Natural killer cell treated with Interleukin-12 subunit alpha and Interleukin-12 subunit beta and Interleukin-15 and Interleukin-18, amount 100 ng/mL, for 72 hours (primary cell): Measurements from ENCODE around the gene RLF. TPM values are rescaled to one million over a fixed set of nuclear protein-coding genes. Genes with fewer than 3 reads are reported as not detected.

ENCODE experiments used
- ATAC-seq, 2 donors: fragments of 150-1000 bp; cut with Tn5 transposase in 1 of 2; sonication (Bioruptor Pico), chemical (Tn5 transposase) in 1 of 2; 2 replicates each; pipeline ENCODE4 v1.10.0; 2021
- DNase-seq: peaks from one replicate; pipeline ENCODE4 v3.0.0; 2022; ENCODE audit warnings: low spot score
- H3K27ac Mint-ChIP-seq, 2 donors: 1 replicate in 1 of 2; 2 replicates in 1 of 2; pipeline ENCODE4 v1.8.0; 2022; ENCODE audit warnings: mixed read lengths in 2 of 2, mild to moderate bottlenecking in 1 of 2, moderate library complexity in 1 of 2
- H3K27me3 Mint-ChIP-seq, 2 donors: 1 replicate in 1 of 2; 2 replicates in 1 of 2; pipeline ENCODE4 v1.8.0; 2022; ENCODE audit warnings: mixed read lengths in 2 of 2
- H3K36me3 Mint-ChIP-seq: one replicate; pipeline ENCODE4 v1.8.0; 2022; ENCODE audit warnings: mixed read lengths
- H3K4me1 Mint-ChIP-seq, 2 donors: 1 replicate in 1 of 2; 2 replicates in 1 of 2; pipeline ENCODE4 v1.8.0; 2022; ENCODE audit warnings: low read depth in 2 of 2, mixed read lengths in 2 of 2, mild to moderate bottlenecking in 1 of 2
- H3K4me3 Mint-ChIP-seq: one replicate; pipeline ENCODE4 v1.8.0; 2022; ENCODE audit warnings: mixed read lengths
- H3K9me3 Mint-ChIP-seq: 2 replicates; pipeline ENCODE4 v1.8.0; 2022; ENCODE audit warnings: mixed read lengths
- total RNA-seq, 2 donors: library from RNA; stranded (reverse); gene quantifications; one replicate each; pipeline ENCODE4 v1.2.3, GENCODE V29; 2022

Gene RLF
- total RNA-seq: 10 to 100 TPM; 19.5 to 24.5 TPM

DNA sequence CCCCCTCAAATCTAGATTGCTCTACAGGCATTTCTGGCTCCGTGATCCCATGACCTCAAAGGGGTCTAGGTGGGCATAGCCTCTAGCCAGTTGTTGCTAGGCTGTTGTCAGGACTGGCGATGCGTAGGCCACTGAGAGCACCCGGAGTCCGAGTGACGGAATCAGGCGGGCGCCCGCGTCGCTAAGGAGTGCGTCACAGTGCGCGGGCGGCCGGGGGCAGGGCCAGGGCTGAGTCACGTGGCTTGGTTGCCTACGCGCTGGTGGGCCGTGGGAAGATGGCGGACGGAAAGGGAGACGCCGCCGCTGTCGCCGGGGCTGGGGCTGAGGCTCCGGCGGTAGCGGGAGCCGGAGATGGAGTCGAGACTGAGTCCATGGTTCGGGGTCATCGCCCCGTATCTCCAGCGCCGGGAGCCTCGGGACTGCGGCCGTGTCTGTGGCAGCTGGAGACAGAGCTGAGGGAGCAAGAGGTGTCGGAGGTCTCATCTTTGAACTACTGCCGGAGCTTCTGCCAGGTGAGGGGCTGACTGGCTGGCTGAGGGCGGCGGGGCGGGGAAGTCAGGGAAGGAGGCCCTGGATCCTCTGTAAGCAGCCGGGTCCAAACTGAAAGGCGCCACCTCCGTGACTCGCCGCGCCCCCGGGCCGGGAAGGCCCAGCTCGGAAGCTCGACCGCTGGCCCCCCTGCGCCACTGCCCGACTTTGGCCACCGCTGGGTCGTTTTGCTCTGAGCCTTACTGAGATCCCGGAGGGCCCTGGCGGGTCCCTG, at the start of gene RLF:
TSS of gene RLF (plus strand) at position 263 of the 763 bp plus-strand sequence. CDS start at position 276, 13 bp downstream.
- Mint-ChIP-seq H3K4me1 (peaks cover 6 to 25% of the 10 kb centered on the region in 2 donors), H3K27ac (no peak within 1 kb of the TSS), H3K36me3 (no peaks in the 10 kb centered on the region), H3K27me3 (no peaks in the 10 kb centered on the region), H3K4me3 (no peak within 1 kb of the TSS), H3K9me3 (no peaks in the 10 kb centered on the region)
- DNase-seq (peak; percentile 97), ATAC-seq (peak; percentile 99)

- H3K36me3 Mint-ChIP-seq: peaks cover 26% of the 10 kb centered on the region
- no peak for ATAC-seq
- peaks cover 28 to 34% of the 10 kb centered on the region in 2 donors for H3K27me3 Mint-ChIP-seq
- H3K4me3 Mint-ChIP-seq: no peak overlapping the region
- no peak for DNase-seq
- no peak overlapping the region for H3K27ac Mint-ChIP-seq
- H3K4me1 Mint-ChIP-seq: no peaks in the 10 kb centered on the region
- peaks cover 11% of the 10 kb centered on the region for H3K9me3 Mint-ChIP-seq
Observed at GRCh38 chr1:40114400-40114799, 46.8 kb upstream of the RLF start.

DNA sequence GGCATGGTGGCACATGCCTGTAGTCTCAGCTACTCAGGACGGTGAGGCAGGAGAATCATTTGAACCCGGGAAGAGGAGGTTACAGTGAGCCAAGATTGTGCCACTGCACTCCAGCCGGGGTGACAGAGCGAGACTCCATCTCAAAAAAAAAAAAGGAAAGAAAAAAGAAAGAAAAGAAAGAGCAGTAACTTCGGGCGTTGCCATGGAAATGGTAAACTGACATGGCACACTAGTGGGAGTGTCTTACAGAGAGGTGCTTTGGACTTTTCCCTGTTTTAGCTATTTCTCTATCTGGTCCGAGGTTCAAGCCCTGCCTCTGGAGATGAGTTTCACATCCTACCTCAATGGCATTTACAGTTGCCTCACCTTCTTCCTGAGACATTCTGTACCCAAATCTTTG, 41.1 kb upstream of the RLF start:
- H3K4me3 Mint-ChIP-seq: no peak overlapping the region
- no peaks in the 10 kb centered on the region for H3K9me3 Mint-ChIP-seq
- H3K27ac Mint-ChIP-seq: no peak overlapping the region
- no peak for DNase-seq
- H3K36me3 Mint-ChIP-seq: no peaks in the 10 kb centered on the region
- no peak for ATAC-seq
- H3K27me3 Mint-ChIP-seq: peaks cover 7 to 9% of the 10 kb centered on the region in 2 donors
- H3K4me1 Mint-ChIP-seq: no peaks in the 10 kb centered on the region

GRCh38 chr1:40122855-40123254, 38.3 kb upstream of the RLF start:
- peaks cover 3 to 7% of the 10 kb centered on the region in 2 donors for H3K27me3 Mint-ChIP-seq
- H3K4me3 Mint-ChIP-seq: no peak overlapping the region
- ATAC-seq (no peak), DNase-seq (no peak)
- H3K27ac Mint-ChIP-seq: no peak overlapping the region
- no peaks in the 10 kb centered on the region for H3K36me3 Mint-ChIP-seq
- no peaks in the 10 kb centered on the region for H3K4me1 Mint-ChIP-seq
- H3K9me3 Mint-ChIP-seq: no peaks in the 10 kb centered on the region

GRCh38 chr1:40130892-40131291, 30.3 kb upstream of the RLF start:
- DNase-seq (no peak), ATAC-seq (no peak)
- Mint-ChIP-seq H3K27ac (no peak overlapping the region), H3K36me3 (no peaks in the 10 kb centered on the region), H3K27me3 (peaks cover 8 to 15% of the 10 kb centered on the region in 2 donors), H3K9me3 (no peaks in the 10 kb centered on the region), H3K4me3 (no peak overlapping the region), H3K4me1 (peaks cover 0 to 2% of the 10 kb centered on the region in 2 donors)

DNA sequence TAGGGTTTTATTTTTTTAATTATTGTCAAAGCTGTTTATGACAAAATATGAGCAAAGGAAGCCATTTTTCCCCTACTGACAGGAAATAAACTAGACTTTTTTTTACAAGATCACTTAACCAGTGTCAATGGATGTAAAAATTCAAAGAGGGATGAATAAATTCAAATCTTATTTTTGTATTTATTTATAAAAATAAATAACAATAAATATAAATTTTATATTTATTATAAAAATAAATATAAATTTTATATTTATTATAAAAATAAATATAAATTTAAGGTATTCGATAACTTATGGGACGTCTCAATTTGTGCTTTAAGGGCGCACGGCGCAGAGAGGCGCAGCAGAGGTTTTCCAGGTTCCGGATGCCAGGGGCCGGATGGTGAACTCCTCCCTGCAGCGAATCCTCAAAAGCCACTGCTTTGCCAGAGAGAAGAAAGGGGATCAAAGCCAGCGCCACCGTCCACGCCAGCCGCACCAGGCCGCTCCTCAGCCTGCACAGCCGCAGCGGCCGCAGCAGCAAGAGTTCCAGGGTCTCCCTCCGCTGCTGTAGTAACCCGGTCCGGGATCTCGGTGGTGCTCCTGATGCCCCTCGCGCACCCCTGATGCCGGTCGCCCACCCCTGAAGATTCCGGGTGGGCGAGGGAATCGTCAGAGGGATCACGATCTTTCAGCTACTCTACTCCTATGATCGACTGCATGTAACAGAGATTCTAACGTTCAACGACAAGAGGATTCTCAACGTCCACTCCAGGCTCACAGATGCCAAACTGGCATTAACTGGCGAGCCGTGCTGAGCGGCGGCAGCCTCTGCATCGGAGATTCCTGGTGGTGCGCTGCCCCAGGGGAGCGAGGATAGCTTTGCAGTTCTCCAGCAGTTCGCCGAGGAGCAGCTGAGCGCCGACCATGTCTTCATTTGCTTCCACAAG, 28.5 kb upstream of the RLF start:
- Mint-ChIP-seq H3K27ac (no peak overlapping the region), H3K27me3 (peaks cover 8 to 15% of the 10 kb centered on the region in 2 donors), H3K9me3 (no peaks in the 10 kb centered on the region), H3K4me1 (peaks cover 0 to 2% of the 10 kb centered on the region in 2 donors), H3K36me3 (no peaks in the 10 kb centered on the region), H3K4me3 (no peak overlapping the region)
- ATAC-seq: no peak
- no peak for DNase-seq

GRCh38 chr1:40133312-40133665, 27.9 kb upstream of the RLF start:
- DNase-seq (no peak), ATAC-seq (no peak)
- no peak overlapping the region for H3K27ac Mint-ChIP-seq
- no peaks in the 10 kb centered on the region for H3K36me3 Mint-ChIP-seq
- no peaks in the 10 kb centered on the region for H3K9me3 Mint-ChIP-seq
- H3K4me1 Mint-ChIP-seq: peaks cover 0 to 2% of the 10 kb centered on the region in 2 donors
- H3K4me3 Mint-ChIP-seq: no peak overlapping the region
- H3K27me3 Mint-ChIP-seq: peaks cover 8 to 15% of the 10 kb centered on the region in 2 donors

- peaks cover 0 to 2% of the 10 kb centered on the region in 2 donors for H3K4me1 Mint-ChIP-seq
- ATAC-seq (no peak), DNase-seq (no peak)
- H3K27ac Mint-ChIP-seq: no peak overlapping the region
- no peaks in the 10 kb centered on the region for H3K36me3 Mint-ChIP-seq
- no peak overlapping the region for H3K4me3 Mint-ChIP-seq
- peaks cover 8 to 15% of the 10 kb centered on the region in 2 donors for H3K27me3 Mint-ChIP-seq
- H3K9me3 Mint-ChIP-seq: no peaks in the 10 kb centered on the region
Observed at GRCh38 chr1:40133839-40134238, 27.3 kb upstream of the RLF start.

DNA sequence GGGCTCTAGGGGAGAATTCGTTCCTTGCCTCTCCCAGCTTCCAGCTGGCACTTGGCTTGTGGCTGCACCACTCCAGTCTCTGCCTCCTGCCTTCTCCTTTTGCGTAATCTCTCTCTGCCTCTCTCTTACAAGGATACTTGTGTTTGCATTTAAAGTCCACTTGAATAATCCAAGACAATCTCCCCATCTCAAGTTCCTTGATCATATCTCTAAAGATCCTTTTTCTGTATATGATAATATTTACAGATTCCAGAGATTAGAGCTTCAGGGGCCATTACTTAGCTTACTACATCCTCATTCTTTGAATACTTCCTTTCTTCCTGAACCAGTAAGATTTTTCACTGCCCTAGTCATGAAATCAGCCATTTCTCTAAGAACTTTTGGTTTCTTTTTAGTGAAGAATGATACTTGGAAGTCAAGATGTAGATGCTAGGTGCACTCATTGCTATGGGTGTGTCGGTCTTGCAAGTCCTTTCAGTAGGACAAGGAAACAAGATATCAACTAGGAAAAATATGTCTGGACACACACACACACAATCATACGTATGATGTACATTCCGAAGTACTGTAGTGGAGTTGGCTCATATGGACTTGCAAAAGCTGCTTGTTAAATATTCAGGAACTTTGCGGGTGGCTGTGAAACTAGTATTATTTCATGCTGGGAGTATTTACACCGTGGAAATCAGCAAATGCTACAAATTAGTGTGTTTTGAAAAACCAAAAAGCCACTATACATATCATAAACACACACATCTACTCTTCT, 20.8 kb upstream of the RLF start:
- Mint-ChIP-seq H3K36me3 (no peaks in the 10 kb centered on the region), H3K27me3 (peaks cover 21 to 24% of the 10 kb centered on the region in 2 donors), H3K9me3 (no peaks in the 10 kb centered on the region), H3K4me3 (peak overlapping the region; percentile 7), H3K27ac (no peak overlapping the region), H3K4me1 (peaks cover 0 to 3% of the 10 kb centered on the region in 2 donors)
- ATAC-seq (no peak), DNase-seq (no peak)

DNA sequence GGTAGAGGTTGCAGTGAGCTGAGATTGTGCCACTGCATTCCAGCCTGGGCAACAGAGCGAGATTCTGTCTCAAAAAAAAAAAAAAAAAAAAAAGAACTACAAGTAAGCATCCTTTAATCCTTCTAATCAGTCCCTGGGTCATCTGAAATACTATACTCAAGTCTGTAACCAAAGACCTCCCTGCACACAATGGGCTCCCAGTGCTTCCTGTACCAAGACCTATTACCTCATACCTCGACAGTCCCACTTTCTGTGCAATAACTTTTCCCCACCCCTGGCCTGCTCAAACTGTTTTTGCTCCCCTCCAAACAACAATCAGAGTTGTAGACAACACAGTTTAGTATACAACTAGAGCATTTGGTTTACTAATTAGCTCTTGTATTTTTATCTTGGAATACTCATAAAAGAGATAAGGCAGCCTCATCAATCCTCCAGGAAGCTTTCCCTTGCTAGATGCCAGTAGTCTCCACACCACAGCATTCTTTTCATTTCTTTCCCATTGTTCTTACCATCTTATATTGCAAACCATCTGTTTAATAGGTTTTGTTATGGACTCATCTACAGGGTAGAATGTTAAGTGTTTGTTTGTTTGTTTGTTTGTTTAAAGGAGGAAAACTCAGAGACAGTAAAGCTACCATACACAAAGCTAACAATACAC, 19.2 kb upstream of the RLF start:
- Mint-ChIP-seq H3K9me3 (no peaks in the 10 kb centered on the region), H3K27ac (no peak overlapping the region), H3K4me1 (peaks cover 0 to 3% of the 10 kb centered on the region in 2 donors), H3K27me3 (peaks cover 24 to 26% of the 10 kb centered on the region in 2 donors), H3K4me3 (no peak overlapping the region), H3K36me3 (no peaks in the 10 kb centered on the region)
- ATAC-seq: no peak
- DNase-seq: no peak

- H3K4me3 Mint-ChIP-seq: no peak overlapping the region
Observed at GRCh38 chr1:40143891-40144575, 17.2 kb upstream of the RLF start.

DNA sequence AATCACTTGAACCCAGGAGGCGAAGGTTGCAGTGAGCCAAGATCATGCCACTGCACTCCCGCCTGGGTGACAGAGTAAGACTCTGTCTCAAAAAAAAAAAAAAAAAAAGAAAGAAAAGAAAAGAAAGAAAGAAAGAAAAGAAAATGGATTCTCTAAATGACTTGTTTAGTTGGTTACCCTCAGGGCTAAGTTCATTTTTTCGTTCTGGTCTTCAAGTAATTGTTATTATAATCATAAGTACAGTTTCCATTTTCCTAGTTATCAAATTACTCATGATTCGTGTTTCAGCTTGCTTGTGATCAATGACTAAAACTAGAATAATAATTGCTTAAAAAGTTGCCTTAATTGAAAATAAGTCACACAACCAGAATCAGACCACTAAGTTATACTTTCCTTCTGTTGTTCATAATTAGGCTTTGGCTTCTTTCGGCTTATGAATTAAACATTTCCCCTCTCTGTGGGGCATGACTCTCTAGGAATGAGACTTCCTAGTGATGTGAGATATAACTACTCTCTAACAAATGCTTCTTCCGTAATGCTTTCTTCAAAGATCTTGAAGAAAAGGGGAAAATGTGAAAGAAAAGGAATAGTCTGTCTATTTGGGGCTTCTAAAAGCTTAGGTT, 9.6 kb upstream of the RLF start:
- H3K27me3 Mint-ChIP-seq: peaks cover 15 to 24% of the 10 kb centered on the region in 2 donors
- H3K4me1 Mint-ChIP-seq: no peaks in the 10 kb centered on the region
- H3K9me3 Mint-ChIP-seq: no peaks in the 10 kb centered on the region
- no peak overlapping the region for H3K4me3 Mint-ChIP-seq
- no peaks in the 10 kb centered on the region for H3K36me3 Mint-ChIP-seq
- H3K27ac Mint-ChIP-seq: no peak overlapping the region
- DNase-seq: no peak
- no peak for ATAC-seq

More at GRCh38 chr1:40143891-40144575, 17.2 kb upstream of the RLF start:
- Mint-ChIP-seq H3K36me3 (no peaks in the 10 kb centered on the region), H3K4me1 (peaks cover 0 to 3% of the 10 kb centered on the region in 2 donors), H3K27ac (peak overlapping the region in 1 of 2 donors; percentile 13), H3K9me3 (no peaks in the 10 kb centered on the region), H3K27me3 (peaks cover 37 to 42% of the 10 kb centered on the region in 2 donors)
- ATAC-seq: peak; percentile 60 to 73
- DNase-seq: peak; percentile 67
